HepG2 (cell line): ENCODE data around the gene PLK4. TPM values are rescaled to one million over a fixed set of nuclear protein-coding genes. Genes with fewer than 3 reads are reported as not detected.

ENCODE experiments used
- ATAC-seq: fragments of 200-7000 bp; cut with Tn5 transposase; 3 replicates; pipeline ENCODE4 v1.9.1; 2020; ENCODE audit warnings: mild to moderate bottlenecking, moderate library complexity
- BruUV-seq: library from RNA; stranded (reverse); fragments of 400-500 nt; replicated peaks from 2 replicates; lab custom pipeline; 2021; lab: Mats Ljungman, UMichigan
- CTCF ChIA-PET: fragments of 300-600 bp; formaldehyde crosslinking; extraction: SDS; loops from one replicate; lab custom pipeline; 2021; ENCODE audit warnings: low total read pairs, inconsistent platforms, low intra/inter-chr PET ratio; lab: Yijun Ruan, JAX
- POLR2A ChIA-PET: fragments of 350-600 bp; sonication (Branson Sonifier 250); formaldehyde crosslinking; loops from one replicate; lab custom pipeline; 2020; ENCODE audit warnings: antibody characterized with exemption, inconsistent platforms; lab: Yijun Ruan, JAX
- DNase-seq: peaks from one replicate; pipeline ENCODE4 v3.0.0-alpha.2; 2015; ENCODE audit warnings: low spot score
- FAIRE-seq: peaks from 3 replicates; lab custom pipeline; 2011; peaks lifted over from hg19 to GRCh38; lab: Jason Lieb, UNC
- H2AFZ ChIP-seq: one replicate; pipeline ENCODE4 v1.6.1; 2011; ENCODE audit warnings: low read length, inconsistent platforms
- H3K27ac ChIP-seq: fragments of 300-600 bp; 3 replicates; pipeline ENCODE4 v1.8.0; 2011; ENCODE audit warnings: mixed run types, mild to moderate bottlenecking, mixed read lengths, low read length, inconsistent platforms; ENCODE audit not compliant: insufficient read depth; ENCODE audit errors: extremely low read length
- H3K27me3 ChIP-seq, 2 experiments: fragments of 200-600 bp in 1 of 2; 2 replicates in 1 of 2; 3 replicates in 1 of 2; pipeline versions ENCODE4 v1.6.0 to v1.8.0; 2011; ENCODE audit warnings: low read length in 2 of 2, mild to moderate bottlenecking in 2 of 2, moderate library complexity in 2 of 2, inconsistent platforms in 1 of 2; ENCODE audit not compliant: insufficient read depth in 2 of 2, control insufficient read depth in 1 of 2
- H3K36me3 ChIP-seq, 2 experiments: fragments of 200-600 bp in 1 of 2; replicated peaks in 1 of 2; 2 replicates in 1 of 2; 3 replicates in 1 of 2; pipeline versions ENCODE4 v1.5.1 to v1.8.0; 2011; ENCODE audit warnings: low read length in 2 of 2, inconsistent platforms in 1 of 2; ENCODE audit not compliant: insufficient read depth in 2 of 2, control insufficient read depth in 1 of 2
- H3K4me1 ChIP-seq: 2 replicates; pipeline ENCODE4 v1.5.1; 2012; ENCODE audit warnings: low read length, inconsistent platforms; ENCODE audit not compliant: insufficient read depth
- H3K4me2 ChIP-seq: 2 replicates; pipeline ENCODE4 v1.6.0; 2011; ENCODE audit warnings: low read depth, low read length, inconsistent platforms
- H3K4me3 ChIP-seq, 3 experiments: fragments of 200-600 bp in 1 of 3; sonication (generic), shearing (Covaris generic) in 1 of 3; replicated peaks in 1 of 3; 2 replicates each; pipeline ENCODE4 v1.5.1; 2011 to 2016; ENCODE audit warnings: low read length in 3 of 3, inconsistent platforms in 2 of 3, low read depth in 2 of 3, mild to moderate bottlenecking in 2 of 3, control low read depth in 1 of 3, mixed read lengths in 1 of 3; ENCODE audit not compliant: insufficient read depth in 1 of 3
- H3K79me2 ChIP-seq: one replicate; pipeline ENCODE4 v1.6.1; 2011; ENCODE audit warnings: low read length, inconsistent platforms; ENCODE audit not compliant: insufficient read depth
- H3K9ac ChIP-seq: 2 replicates; pipeline ENCODE4 v1.6.0; 2011; ENCODE audit warnings: mild to moderate bottlenecking, low read depth, low read length, inconsistent platforms; ENCODE audit not compliant: insufficient read depth
- H3K9me3 ChIP-seq: 2 replicates; pipeline ENCODE4 v1.5.1; 2012; ENCODE audit warnings: mild to moderate bottlenecking, low read length
- H4K20me1 ChIP-seq: 2 replicates; pipeline ENCODE4 v1.6.0; 2011; ENCODE audit warnings: inconsistent platforms, mild to moderate bottlenecking, low read length, moderate library complexity; ENCODE audit not compliant: insufficient read depth
- FOXA1 ChIP-seq, 2 experiments: fragments of 450-650 bp in 1 of 2; sonication (generic) in 1 of 2; formaldehyde crosslinking in 1 of 2; IDR thresholded peaks; 2 replicates each; pipeline versions ENCODE4 v1.4.0 to v1.6.1; 2016 to 2020; ENCODE audit warnings: missing genetic modification reagents in 1 of 2
- KDM4B ChIP-seq: sonication (generic); formaldehyde crosslinking; IDR thresholded peaks from 2 replicates; pipeline ENCODE4 v1.4.0; 2020; ENCODE audit warnings: missing genetic modification reagents
- MAFG ChIP-seq: sonication (generic); formaldehyde crosslinking; IDR thresholded peaks from 2 replicates; pipeline ENCODE4 v1.5.1; 2020; ENCODE audit warnings: mild to moderate bottlenecking, missing genetic modification reagents
- NONO ChIP-seq, 2 experiments: fragments of 450-650 bp in 1 of 2; sonication (generic) in 1 of 2; formaldehyde crosslinking in 1 of 2; IDR thresholded peaks in 1 of 2; conservative IDR thresholded peaks in 1 of 2; 2 replicates each; pipeline versions ENCODE4 v1.6.1 to v1.8.0; 2017 to 2022; ENCODE audit warnings: mild to moderate bottlenecking in 1 of 2, missing genetic modification reagents in 1 of 2, moderate library complexity in 1 of 2
- RXRB ChIP-seq: IDR thresholded peaks from 2 replicates; pipeline ENCODE4 v1.6.1; 2016; ENCODE audit warnings: borderline replicate concordance, missing genetic modification reagents, missing compliant biosample characterization
- XBP1 ChIP-seq: sonication (generic); formaldehyde crosslinking; IDR thresholded peaks from 2 replicates; pipeline ENCODE4 v1.5.0; 2020; ENCODE audit warnings: missing genetic modification reagents
- ZNF253 ChIP-seq: sonication (generic); formaldehyde crosslinking; IDR thresholded peaks from 2 replicates; pipeline ENCODE4 v1.8.0; 2022; ENCODE audit warnings: mild to moderate bottlenecking, missing genetic modification reagents, borderline replicate concordance
- ZNF567 ChIP-seq: sonication (generic); formaldehyde crosslinking; IDR thresholded peaks from 2 replicates; pipeline ENCODE4 v1.8.1; 2023; ENCODE audit warnings: mild to moderate bottlenecking, missing genetic modification reagents, borderline replicate concordance
- WGBS: methylation state at CpG from one replicate; pipeline ENCODE4 v1.1.6; 2017; ENCODE audit warnings: low lambda C conversion rate; 5-methylcytosine and 5-hydroxymethylcytosine counted together
- in situ Hi-C: cut with HindIII; loops from 2 replicates; pipeline ENCODE4 v1.10.0; 2017; ENCODE audit warnings: low pct_unique_long_range_greater_than_20kb; ENCODE audit not compliant: extremely low pct_ligation_motif_present
- intact Hi-C: fragments of 100-400 bp; cut with micrococcal nuclease; formaldehyde crosslinking; loops from one replicate; pipeline ENCODE4 v1.10.0; 2022; ENCODE audit not compliant: unreplicated experiment
- polyA plus RNA-seq, 8 experiments: library from polyadenylated mRNA; depleted of rRNA in 3 of 8; stranded (reverse) in 7 of 8; unstranded in 1 of 8; fragments of >200 nt; fragmentation: Illumina TruSeq in 4 of 8; extraction: Trizol in 4 of 8; gene quantifications; 2 replicates each; pipeline versions ENCODE4 v1.2.1 to v1.2.3, GENCODE V29; 2011 to 2016; ENCODE audit warnings: low read depth in 4 of 8, missing spikeins in 1 of 8, mixed read lengths in 1 of 8; ENCODE audit not compliant: insufficient read depth in 1 of 8
- total RNA-seq, 5 experiments: library from RNA; depleted of rRNA; stranded (reverse); fragments of >200 nt; fragmentation: Illumina TruSeq; extraction: Trizol; gene quantifications; 2 replicates each; pipeline ENCODE4 v1.2.3, GENCODE V29; 2016; ENCODE audit warnings: low read depth in 1 of 5
- TF ChIP-seq, protein P1 (sequence below): IDR thresholded peaks from 2 replicates; pipeline ENCODE4 v1.6.1; 2016; ENCODE audit warnings: missing compliant biosample characterization, missing genetic modification reagents, borderline replicate concordance
- TF ChIP-seq, protein P2 (sequence below): sonication (generic); formaldehyde crosslinking; IDR thresholded peaks from 2 replicates; pipeline ENCODE4 v1.5.1; 2020; ENCODE audit warnings: missing genetic modification reagents, mild to moderate bottlenecking, borderline replicate concordance
- TF ChIP-seq, protein P3 (sequence below): IDR thresholded peaks from 2 replicates; pipeline ENCODE4 v1.6.1; 2016; ENCODE audit warnings: low read depth, control low read depth

The PLK4 gene
- total and polyA plus RNA-seq, 2 of the 13 experiments (the other 11 are each of a cell fraction or from before 2014, with no cell fraction given) = 22.4 to 46.1 TPM

DNA sequence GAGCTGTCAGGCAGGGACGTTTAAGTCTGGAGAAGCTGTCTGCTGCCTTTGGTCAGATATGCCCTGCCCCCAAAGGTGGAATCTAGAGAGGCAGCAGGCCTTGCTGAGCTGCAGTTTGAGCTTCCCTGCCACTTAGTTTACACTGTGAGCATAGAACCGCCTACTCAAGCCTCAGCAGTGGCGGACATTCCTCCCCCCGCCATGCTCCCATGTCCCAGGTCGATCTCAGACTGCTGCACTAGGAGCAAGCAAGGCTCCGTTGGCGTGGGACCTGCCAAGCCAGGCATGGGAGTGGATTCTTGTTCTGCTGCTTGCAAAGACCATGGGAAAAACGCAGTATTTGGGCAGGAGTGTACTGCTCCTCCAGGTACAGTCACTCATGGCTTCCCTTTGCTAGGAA lies 24.3 kb downstream of the PLK4 start:
- no peak overlapping the region; the same call in 1 of the 2 replicates for H3K9ac ChIP-seq
- H3K9me3 ChIP-seq = no peaks in the 10 kb centered on the region
- no TSS peak for BruUV-seq
- intact Hi-C loops (no loop called here), in situ Hi-C loops (no loop called here)
- H3K27me3 ChIP-seq = no peaks in the 10 kb centered on the region
- no peaks in the 10 kb centered on the region for H4K20me1 ChIP-seq
- DNase-seq (no peak), ATAC-seq (peak; percentile 85), FAIRE-seq (no peak)
- H3K4me3 ChIP-seq = peak overlapping the region in 2 of 3 experiments; percentile 26 to 47; a peak in 3 of 6 replicates
- no peak overlapping the region for H3K27ac ChIP-seq
- no peaks in the 10 kb centered on the region for H3K79me2 ChIP-seq
- ChIA-PET POLR2A (interaction anchor here (1.3 kb wide), 1 partner anchor 24 kb away, joined by 3 read pairs; the partner anchor contains the start of gene PLK4), CTCF (no interaction called here)
- TF ChIP-seq NONO (IDR thresholded peaks at IDR 0.05) (no peak), NONO (CRISPR knock-in tag; conservative IDR thresholded peaks at IDR 0.05) (0 out of 2 replicates have a peak, but pooled peaks have one; percentile 29), ZNF253 (no peak)
- H3K36me3 ChIP-seq = no peaks in the 10 kb centered on the region
- peak overlapping the region; percentile 57 for H3K4me2 ChIP-seq
- 11% methylated on average over 6 of the region's 8 CpGs for WGBS
- H3K4me1 ChIP-seq = 0 out of 2 replicates have a peak, but pooled peaks cover 8% of the 10 kb centered on the region
- no peak overlapping the region for H2AFZ ChIP-seq

DNA sequence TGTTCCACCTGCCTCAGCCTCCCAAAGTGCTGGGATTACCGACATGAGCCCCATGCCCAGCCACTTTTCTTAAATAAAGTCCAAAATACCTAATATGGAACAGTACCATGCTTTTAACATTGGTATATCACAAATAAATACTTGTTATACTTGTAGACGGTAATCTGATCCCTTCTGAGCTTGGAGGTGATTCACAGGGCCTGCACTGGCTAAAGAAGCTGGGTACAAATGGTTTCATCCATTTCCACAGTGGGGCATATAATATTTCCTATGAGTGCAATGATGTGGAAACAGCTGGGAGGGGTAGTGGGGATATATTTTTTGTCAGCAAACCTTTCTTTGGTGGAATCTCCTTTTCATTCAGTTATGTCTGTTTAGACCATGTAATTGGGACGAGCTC lies 35.8 kb downstream of the PLK4 start:
- H3K36me3 ChIP-seq = peaks cover 4 to 12% of the 10 kb centered on the region in 2 experiments

More for the DNA sequence above, 35.8 kb downstream of the PLK4 start:
- Histone ChIP-seq H3K79me2 (no peaks in the 10 kb centered on the region), H3K27ac (no peak overlapping the region), H3K4me2 (no peak overlapping the region), H3K4me3 (no peak overlapping the region), H2AFZ (no peak overlapping the region), H3K4me1 (no peaks in the 10 kb centered on the region), H3K27me3 (no peaks in the 10 kb centered on the region), H3K9me3 (no peaks in the 10 kb centered on the region), H4K20me1 (no peaks in the 10 kb centered on the region), H3K9ac (no peak overlapping the region)
- FAIRE-seq (no peak), ATAC-seq (no peak), DNase-seq (no peak)
- ChIA-PET POLR2A (no interaction called here), CTCF (no interaction called here)
- 96% methylated on average over 3 of the region's 3 CpGs for WGBS
- no TSS peak for BruUV-seq
- TF ChIP-seq MAFG (CRISPR knock-in tag) (no peak), KDM4B (CRISPR knock-in tag) (no peak), ZNF567 (CRISPR knock-in tag) (no peak), RXRB (CRISPR knock-in tag) (no peak), XBP1 (CRISPR knock-in tag) (no peak), FOXA1 (IDR thresholded peaks at IDR 0.05) (no peak), FOXA1 (CRISPR knock-in tag; IDR thresholded peaks at IDR 0.05) (no peak)
- TF ChIP-seq, protein P1, sequence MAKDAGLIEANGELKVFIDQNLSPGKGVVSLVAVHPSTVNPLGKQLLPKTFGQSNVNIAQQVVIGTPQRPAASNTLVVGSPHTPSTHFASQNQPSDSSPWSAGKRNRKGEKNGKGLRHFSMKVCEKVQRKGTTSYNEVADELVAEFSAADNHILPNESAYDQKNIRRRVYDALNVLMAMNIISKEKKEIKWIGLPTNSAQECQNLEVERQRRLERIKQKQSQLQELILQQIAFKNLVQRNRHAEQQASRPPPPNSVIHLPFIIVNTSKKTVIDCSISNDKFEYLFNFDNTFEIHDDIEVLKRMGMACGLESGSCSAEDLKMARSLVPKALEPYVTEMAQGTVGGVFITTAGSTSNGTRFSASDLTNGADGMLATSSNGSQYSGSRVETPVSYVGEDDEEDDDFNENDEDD (CRISPR knock-in tag) = no peak
- TF ChIP-seq, protein P2, sequence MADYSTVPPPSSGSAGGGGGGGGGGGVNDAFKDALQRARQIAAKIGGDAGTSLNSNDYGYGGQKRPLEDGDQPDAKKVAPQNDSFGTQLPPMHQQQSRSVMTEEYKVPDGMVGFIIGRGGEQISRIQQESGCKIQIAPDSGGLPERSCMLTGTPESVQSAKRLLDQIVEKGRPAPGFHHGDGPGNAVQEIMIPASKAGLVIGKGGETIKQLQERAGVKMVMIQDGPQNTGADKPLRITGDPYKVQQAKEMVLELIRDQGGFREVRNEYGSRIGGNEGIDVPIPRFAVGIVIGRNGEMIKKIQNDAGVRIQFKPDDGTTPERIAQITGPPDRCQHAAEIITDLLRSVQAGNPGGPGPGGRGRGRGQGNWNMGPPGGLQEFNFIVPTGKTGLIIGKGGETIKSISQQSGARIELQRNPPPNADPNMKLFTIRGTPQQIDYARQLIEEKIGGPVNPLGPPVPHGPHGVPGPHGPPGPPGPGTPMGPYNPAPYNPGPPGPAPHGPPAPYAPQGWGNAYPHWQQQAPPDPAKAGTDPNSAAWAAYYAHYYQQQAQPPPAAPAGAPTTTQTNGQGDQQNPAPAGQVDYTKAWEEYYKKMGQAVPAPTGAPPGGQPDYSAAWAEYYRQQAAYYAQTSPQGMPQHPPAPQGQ (CRISPR knock-in tag) = no peak
- TF ChIP-seq, protein P3, sequence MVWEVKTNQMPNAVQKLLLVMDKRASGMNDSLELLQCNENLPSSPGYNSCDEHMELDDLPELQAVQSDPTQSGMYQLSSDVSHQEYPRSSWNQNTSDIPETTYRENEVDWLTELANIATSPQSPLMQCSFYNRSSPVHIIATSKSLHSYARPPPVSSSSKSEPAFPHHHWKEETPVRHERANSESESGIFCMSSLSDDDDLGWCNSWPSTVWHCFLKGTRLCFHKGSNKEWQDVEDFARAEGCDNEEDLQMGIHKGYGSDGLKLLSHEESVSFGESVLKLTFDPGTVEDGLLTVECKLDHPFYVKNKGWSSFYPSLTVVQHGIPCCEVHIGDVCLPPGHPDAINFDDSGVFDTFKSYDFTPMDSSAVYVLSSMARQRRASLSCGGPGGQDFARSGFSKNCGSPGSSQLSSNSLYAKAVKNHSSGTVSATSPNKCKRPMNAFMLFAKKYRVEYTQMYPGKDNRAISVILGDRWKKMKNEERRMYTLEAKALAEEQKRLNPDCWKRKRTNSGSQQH = no peak
- in situ Hi-C loops = no loop called here
- intact Hi-C loops = no loop called here
